T-helper 17 cell (primary cell): ENCODE results near the gene SLC9C2. TPM values are rescaled to one million over a fixed set of nuclear protein-coding genes. Genes with fewer than 3 reads are reported as not detected.
"Not testable (repeated sequence)": the region's sequence is repeated elsewhere in the genome, so short reads cannot be mapped to it uniquely, and the experiment has no call there.

ENCODE experiments used
- ATAC-seq: fragments of 150-1000 bp; cut with Tn5 transposase; 2 replicates; pipeline ENCODE4 v1.10.0; 2021; ENCODE audit warnings: mild to moderate bottlenecking, moderate library complexity
- DNase-seq, 3 donors: peaks; one replicate each; pipeline versions ENCODE4 v3.0.0 to v3.0.0-alpha.2; 2020 to 2021
- H3K9me3 ChIP-seq: one replicate; pipeline ENCODE4 v1.7.0; 2013; ENCODE audit warnings: low read length, mild to moderate bottlenecking; ENCODE audit not compliant: control insufficient read depth, poor library complexity, severe bottlenecking
- H3K27ac Mint-ChIP-seq: one replicate; pipeline ENCODE4 v1.8.0; 2022; ENCODE audit warnings: mild to moderate bottlenecking, moderate library complexity, mixed read lengths
- H3K27me3 Mint-ChIP-seq: one replicate; pipeline ENCODE4 v1.8.0; 2022; ENCODE audit warnings: mixed read lengths
- H3K36me3 Mint-ChIP-seq: one replicate; pipeline ENCODE4 v1.8.0; 2022; ENCODE audit warnings: low read depth, mixed read lengths
- H3K4me1 Mint-ChIP-seq: one replicate; pipeline ENCODE4 v1.8.0; 2022; ENCODE audit warnings: mild to moderate bottlenecking, mixed read lengths
- H3K4me3 Mint-ChIP-seq: one replicate; pipeline ENCODE4 v1.8.0; 2022; ENCODE audit warnings: mild to moderate bottlenecking, moderate library complexity, mixed read lengths
- total RNA-seq, 4 donors: library from RNA in 2 of 4; stranded (reverse) in 2 of 4; gene quantifications; one replicate each; pipeline ENCODE4 v1.2.3 and lab custom pipeline; 2022 to 2026

Gene SLC9C2
- total RNA-seq, 2 donors from 2014 or later = not detected

DNA sequence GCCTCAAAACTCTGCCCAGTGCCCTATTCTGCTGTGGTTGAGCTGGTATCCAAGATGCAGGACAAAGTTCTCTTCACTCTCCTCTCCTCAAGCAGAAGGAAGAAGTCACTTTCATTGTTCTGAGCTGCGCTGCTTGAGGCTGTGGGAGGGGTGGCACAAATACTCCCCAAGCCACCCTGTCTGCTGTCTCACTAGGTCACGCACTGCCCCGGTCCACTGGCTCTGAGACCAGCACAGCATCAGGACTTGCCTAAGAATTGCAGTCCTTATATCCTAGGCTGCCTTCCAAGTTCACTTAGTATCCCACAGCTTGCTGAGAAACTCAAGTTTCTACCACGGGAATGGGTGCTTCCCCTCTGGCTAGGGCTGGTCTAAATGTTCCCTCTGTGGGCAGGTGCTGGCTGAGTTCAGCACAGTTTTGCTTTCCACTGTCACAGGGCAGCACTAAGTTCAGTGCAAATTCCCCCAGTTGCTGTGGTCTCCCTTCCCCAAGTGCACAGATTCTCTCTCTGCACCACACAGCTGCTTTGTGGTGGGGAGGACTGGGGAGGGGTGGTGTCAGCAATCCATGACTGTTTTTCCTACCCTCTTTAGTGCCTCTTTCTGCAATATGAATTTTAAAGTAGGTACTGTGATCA lies 32.4 kb downstream of the SLC9C2 start:
- Mint-ChIP-seq H3K27ac (no peak overlapping the region), H3K4me3 (no peak overlapping the region), H3K27me3 (peaks cover 11% of the 10 kb centered on the region), H3K36me3 (peaks cover 4% of the 10 kb centered on the region), H3K4me1 (no peaks in the 10 kb centered on the region)
- DNase-seq (no peak), ATAC-seq (no peak)
- no peaks in the 10 kb centered on the region for H3K9me3 ChIP-seq

DNA sequence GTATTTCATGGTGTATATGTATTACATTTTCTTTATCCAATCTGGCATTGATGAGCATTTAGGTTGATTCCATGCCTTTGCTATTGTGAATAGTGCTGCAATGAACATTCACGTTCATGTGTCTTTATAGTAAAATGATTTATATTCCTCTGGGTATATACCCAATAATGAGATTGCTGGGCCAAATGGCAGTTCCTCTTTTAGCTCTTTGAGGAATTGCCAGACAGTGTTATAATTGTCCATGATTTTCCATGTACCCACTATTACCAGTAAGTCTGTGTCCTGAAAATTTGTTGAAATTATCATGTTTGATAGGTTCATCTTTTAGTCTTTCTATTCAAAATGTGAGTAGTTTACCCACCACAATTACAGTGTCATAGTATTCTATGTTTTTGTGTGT lies 34.4 kb downstream of the SLC9C2 start:
- no peak for DNase-seq
- Mint-ChIP-seq H3K36me3 (peaks cover 6% of the 10 kb centered on the region), H3K27me3 (peaks cover 5% of the 10 kb centered on the region), H3K4me3 (no peak overlapping the region), H3K4me1 (no peaks in the 10 kb centered on the region), H3K27ac (no peak overlapping the region)
- no peaks in the 10 kb centered on the region for H3K9me3 ChIP-seq
- ATAC-seq = no peak

- not testable (repeated sequence) for ATAC-seq, H3K4me1 Mint-ChIP-seq
Observed at GRCh38 chr1:173563846-173564245, 39.0 kb downstream of the SLC9C2 start.

GRCh38 chr1:173562813-173563212 lies 40.1 kb downstream of the SLC9C2 start:
- peaks cover 2% of the 10 kb centered on the region for H3K36me3 Mint-ChIP-seq
- H3K27ac Mint-ChIP-seq = no peak overlapping the region
- ATAC-seq (no peak), DNase-seq (no peak)
- no peaks in the 10 kb centered on the region for H3K27me3 Mint-ChIP-seq
- no peak overlapping the region for H3K4me3 Mint-ChIP-seq
- H3K9me3 ChIP-seq = no peaks in the 10 kb centered on the region
- H3K4me1 Mint-ChIP-seq = peaks cover 2% of the 10 kb centered on the region

More at GRCh38 chr1:173563846-173564245, 39.0 kb downstream of the SLC9C2 start:
- H3K36me3 Mint-ChIP-seq, H3K27me3 Mint-ChIP-seq, H3K4me3 Mint-ChIP-seq, DNase-seq, H3K27ac Mint-ChIP-seq, H3K9me3 ChIP-seq: not testable (repeated sequence)

GRCh38 chr1:173561263-173561662 lies 41.6 kb downstream of the SLC9C2 start:
- no peak for DNase-seq
- H3K4me1 Mint-ChIP-seq = peaks cover 2% of the 10 kb centered on the region
- ATAC-seq = no peak
- H3K27ac Mint-ChIP-seq = no peak overlapping the region
- no peak overlapping the region for H3K4me3 Mint-ChIP-seq
- H3K36me3 Mint-ChIP-seq = peaks cover 2% of the 10 kb centered on the region
- H3K9me3 ChIP-seq = no peaks in the 10 kb centered on the region
- H3K27me3 Mint-ChIP-seq = no peaks in the 10 kb centered on the region

- Mint-ChIP-seq H3K4me3 (no peak overlapping the region), H3K27ac (no peak overlapping the region), H3K4me1 (peaks cover 2% of the 10 kb centered on the region), H3K27me3 (no peaks in the 10 kb centered on the region), H3K36me3 (peaks cover 2% of the 10 kb centered on the region)
- DNase-seq = no peak
- ATAC-seq = no peak
- H3K9me3 ChIP-seq = no peaks in the 10 kb centered on the region
Observed at GRCh38 chr1:173560285-173560880, 42.5 kb downstream of the SLC9C2 start.

GRCh38 chr1:173555651-173556305 lies 47.1 kb downstream of the SLC9C2 start:
- ATAC-seq (no peak), DNase-seq (no peak)
- peaks cover 20% of the 10 kb centered on the region for H3K4me1 Mint-ChIP-seq

DNA sequence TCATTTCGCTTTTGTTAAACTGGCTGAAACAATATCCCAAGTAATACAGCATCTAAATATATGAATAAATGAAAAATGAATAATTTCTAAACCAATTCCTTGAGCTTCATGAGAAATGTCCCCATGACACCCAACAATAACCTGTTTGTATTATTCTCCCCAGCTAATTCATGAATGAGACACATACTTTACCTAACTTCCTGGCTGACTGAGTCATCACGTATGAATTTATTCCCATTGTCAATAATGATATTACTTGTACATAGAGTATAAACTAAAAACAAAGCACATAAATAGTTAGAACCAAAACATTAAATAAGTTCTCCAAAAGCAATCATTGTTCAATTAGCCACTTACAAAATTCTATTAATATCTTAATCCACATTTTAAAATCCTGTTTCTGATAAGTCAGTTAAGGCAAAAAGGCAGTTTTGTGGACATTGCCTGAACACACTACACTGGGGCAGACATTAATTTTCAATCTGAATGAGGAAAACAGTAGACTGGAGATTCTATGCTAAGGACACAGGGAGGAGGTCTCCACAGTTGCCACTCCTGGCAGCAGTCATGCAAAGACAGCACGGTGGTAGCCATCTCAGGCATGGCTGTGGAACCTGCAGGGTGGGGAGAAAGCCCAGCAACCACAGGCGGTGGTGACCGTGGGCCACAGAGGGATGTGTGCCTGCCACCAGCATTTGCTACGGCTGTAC lies 48.2 kb downstream of the SLC9C2 start:
- Mint-ChIP-seq H3K27me3 (no peaks in the 10 kb centered on the region), H3K4me1 (peaks cover 25% of the 10 kb centered on the region), H3K4me3 (no peak overlapping the region), H3K27ac (no peak overlapping the region), H3K36me3 (no peaks in the 10 kb centered on the region)
- DNase-seq (no peak), ATAC-seq (no peak)
- H3K9me3 ChIP-seq = no peaks in the 10 kb centered on the region

More at GRCh38 chr1:173555651-173556305, 47.1 kb downstream of the SLC9C2 start:
- Mint-ChIP-seq H3K36me3 (no peaks in the 10 kb centered on the region), H3K4me3 (no peak overlapping the region), H3K27me3 (no peaks in the 10 kb centered on the region), H3K27ac (no peak overlapping the region)
- no peaks in the 10 kb centered on the region for H3K9me3 ChIP-seq

- H3K4me3 Mint-ChIP-seq = no peak overlapping the region
- no peaks in the 10 kb centered on the region for H3K36me3 Mint-ChIP-seq
- H3K9me3 ChIP-seq = no peaks in the 10 kb centered on the region
- no peaks in the 10 kb centered on the region for H3K27me3 Mint-ChIP-seq
- DNase-seq (no peak), ATAC-seq (no peak)
- peaks cover 28% of the 10 kb centered on the region for H3K4me1 Mint-ChIP-seq
- no peak overlapping the region for H3K27ac Mint-ChIP-seq
Observed at GRCh38 chr1:173554089-173554488, 48.8 kb downstream of the SLC9C2 start.

DNA sequence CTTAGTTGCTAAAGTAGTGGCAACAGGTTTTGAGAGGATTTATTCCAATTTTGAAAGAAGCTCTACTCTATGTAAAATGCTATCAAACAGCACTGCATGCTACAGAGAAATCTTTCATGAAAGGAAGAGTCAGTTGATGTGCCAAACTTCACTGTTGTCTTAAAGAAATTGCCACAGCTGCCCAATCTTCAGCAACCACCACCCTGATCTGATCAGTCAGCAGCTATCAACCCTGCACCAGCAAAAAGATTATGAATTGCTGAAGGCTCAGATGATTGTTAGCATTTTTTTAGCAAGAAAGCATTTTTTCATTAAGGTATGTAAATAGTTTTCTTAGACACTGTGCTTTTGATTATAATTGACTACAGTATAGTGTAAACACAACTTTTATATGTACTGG lies 49.6 kb downstream of the SLC9C2 start:
- ATAC-seq (no peak), DNase-seq (no peak)
- H3K4me3 Mint-ChIP-seq = no peak overlapping the region
- no peaks in the 10 kb centered on the region for H3K27me3 Mint-ChIP-seq
- H3K27ac Mint-ChIP-seq = no peak overlapping the region
- peaks cover 27% of the 10 kb centered on the region for H3K4me1 Mint-ChIP-seq
- H3K9me3 ChIP-seq = no peaks in the 10 kb centered on the region
- H3K36me3 Mint-ChIP-seq = no peaks in the 10 kb centered on the region

DNA sequence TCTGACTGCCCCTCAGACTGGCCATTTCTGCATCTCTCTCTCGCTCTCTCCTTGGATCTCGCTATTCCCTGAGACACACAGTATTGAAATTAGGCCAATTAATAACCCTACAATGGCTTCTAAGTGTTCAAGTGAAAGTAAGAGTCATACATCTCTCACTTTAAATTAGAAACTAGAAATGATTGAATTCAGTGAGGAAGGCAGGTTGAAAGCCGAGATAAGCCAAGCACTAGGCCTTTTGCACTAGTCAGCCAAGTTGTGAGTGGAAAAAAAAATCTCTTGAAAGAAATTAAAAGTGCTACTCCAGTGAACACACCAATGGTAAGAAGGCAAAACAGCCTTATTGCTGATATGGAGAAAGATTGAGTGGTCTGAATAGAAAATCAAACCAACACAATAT lies 51.2 kb downstream of the SLC9C2 start:
- Mint-ChIP-seq H3K4me3 (no peak overlapping the region), H3K4me1 (peaks cover 26% of the 10 kb centered on the region), H3K27me3 (no peaks in the 10 kb centered on the region), H3K36me3 (no peaks in the 10 kb centered on the region), H3K27ac (no peak overlapping the region)
- DNase-seq = no peak
- no peak for ATAC-seq
- H3K9me3 ChIP-seq = no peaks in the 10 kb centered on the region

DNA sequence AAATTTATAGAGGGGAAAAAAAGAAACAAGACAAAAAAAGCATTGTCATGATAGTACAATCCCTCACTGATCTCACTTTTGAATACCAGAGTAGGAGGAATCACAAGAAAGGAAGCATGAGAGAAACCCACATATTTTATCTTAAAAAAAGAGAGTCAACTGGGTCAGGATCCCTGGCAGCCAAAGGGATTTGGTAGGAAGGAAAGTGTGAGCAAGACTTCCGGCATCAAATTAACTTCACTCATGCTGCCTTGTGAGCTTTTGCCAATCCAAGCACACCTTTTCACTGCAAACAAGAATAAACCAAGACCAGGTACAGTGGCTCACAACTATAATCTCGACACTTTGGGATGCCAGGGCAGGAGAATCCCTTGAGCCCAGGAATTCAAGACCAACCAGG lies 53.1 kb downstream of the SLC9C2 start:
- no peaks in the 10 kb centered on the region for H3K36me3 Mint-ChIP-seq
- peak overlapping the region; percentile 6 for H3K27ac Mint-ChIP-seq
- no peaks in the 10 kb centered on the region for H3K9me3 ChIP-seq
- no peaks in the 10 kb centered on the region for H3K27me3 Mint-ChIP-seq
- peaks cover 26% of the 10 kb centered on the region for H3K4me1 Mint-ChIP-seq
- no peak overlapping the region for H3K4me3 Mint-ChIP-seq
- no peak for DNase-seq
- ATAC-seq = no peak

DNA sequence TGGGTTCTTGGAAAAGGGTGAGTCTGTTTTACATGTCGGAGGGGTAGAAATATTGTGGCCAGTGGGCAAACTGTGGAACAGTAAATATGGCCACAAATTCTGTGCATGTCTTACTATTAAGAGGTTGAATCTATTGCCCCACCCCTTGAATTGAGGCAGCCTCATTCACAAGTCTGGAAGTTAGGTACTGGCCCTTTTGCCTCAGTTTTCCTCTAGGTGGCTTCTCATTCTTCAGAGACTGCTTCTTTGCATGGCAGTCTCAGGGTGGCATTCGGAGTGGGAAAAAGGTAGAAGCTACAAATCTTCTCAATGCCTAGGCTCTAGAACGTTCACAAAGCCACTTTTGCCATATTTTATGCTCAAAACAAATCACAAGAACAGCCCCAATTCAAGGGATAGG lies 57.2 kb downstream of the SLC9C2 start:
- ATAC-seq = no peak
- Mint-ChIP-seq H3K27ac (no peak overlapping the region), H3K27me3 (no peaks in the 10 kb centered on the region), H3K36me3 (no peaks in the 10 kb centered on the region), H3K4me1 (peaks cover 7% of the 10 kb centered on the region), H3K4me3 (no peak overlapping the region)
- H3K9me3 ChIP-seq = no peaks in the 10 kb centered on the region
- no peak for DNase-seq
